ENCODE data around the gene SFTPA1.
"Not testable (repeated sequence)": the region's sequence is repeated elsewhere in the genome, so short reads cannot be mapped to it uniquely, and the experiment has no call there.

DNA sequence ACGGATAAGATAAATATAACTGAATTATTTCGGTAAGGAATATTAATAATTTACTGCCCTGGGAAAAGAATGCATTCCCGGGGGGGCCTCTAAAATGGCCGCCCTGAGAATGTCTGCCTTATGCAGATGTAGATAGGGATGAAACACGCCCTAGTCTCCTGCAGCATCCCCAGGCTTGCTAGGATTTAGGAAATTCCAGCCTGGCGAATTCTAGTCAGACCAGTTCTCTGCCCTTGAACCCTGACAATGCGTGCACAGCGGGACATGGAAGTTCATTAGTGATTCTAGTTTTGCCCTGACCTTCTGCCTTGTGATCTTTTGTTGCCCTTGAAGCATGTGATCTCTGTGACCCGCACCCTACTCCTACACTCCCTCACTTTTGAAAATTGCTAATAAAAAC, 11.1 kb upstream of the SFTPA1 start:
- TF ChIP-seq EZH2 (IDR thresholded peaks at IDR 0.05; ENCODE audit: borderline replicate concordance, insufficient read depth, low read depth, low read length, poor library complexity, severe bottlenecking): not testable (repeated sequence)
- TF ChIP-seq, protein P1, sequence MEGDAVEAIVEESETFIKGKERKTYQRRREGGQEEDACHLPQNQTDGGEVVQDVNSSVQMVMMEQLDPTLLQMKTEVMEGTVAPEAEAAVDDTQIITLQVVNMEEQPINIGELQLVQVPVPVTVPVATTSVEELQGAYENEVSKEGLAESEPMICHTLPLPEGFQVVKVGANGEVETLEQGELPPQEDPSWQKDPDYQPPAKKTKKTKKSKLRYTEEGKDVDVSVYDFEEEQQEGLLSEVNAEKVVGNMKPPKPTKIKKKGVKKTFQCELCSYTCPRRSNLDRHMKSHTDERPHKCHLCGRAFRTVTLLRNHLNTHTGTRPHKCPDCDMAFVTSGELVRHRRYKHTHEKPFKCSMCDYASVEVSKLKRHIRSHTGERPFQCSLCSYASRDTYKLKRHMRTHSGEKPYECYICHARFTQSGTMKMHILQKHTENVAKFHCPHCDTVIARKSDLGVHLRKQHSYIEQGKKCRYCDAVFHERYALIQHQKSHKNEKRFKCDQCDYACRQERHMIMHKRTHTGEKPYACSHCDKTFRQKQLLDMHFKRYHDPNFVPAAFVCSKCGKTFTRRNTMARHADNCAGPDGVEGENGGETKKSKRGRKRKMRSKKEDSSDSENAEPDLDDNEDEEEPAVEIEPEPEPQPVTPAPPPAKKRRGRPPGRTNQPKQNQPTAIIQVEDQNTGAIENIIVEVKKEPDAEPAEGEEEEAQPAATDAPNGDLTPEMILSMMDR (IDR thresholded peaks at IDR 0.05): not testable (repeated sequence)
